H9 (cell line): ENCODE results near the gene POLR2J. TPM values are rescaled to one million over a fixed set of nuclear protein-coding genes. Genes with fewer than 3 reads are reported as not detected.

ENCODE experiments used
- DNase-seq: peaks from one replicate; pipeline ENCODE4 v3.0.0-alpha.2; 2017
- H2AFZ ChIP-seq: one replicate; pipeline ENCODE4 v1.6.1; 2013; ENCODE audit warnings: mild to moderate bottlenecking, low read length, control low read depth, moderate library complexity
- H2AK5ac ChIP-seq: 2 replicates; pipeline ENCODE4 v1.6.1; 2013; ENCODE audit warnings: low read length, control low read depth, mixed read lengths; ENCODE audit not compliant: insufficient read length
- H2BK120ac ChIP-seq: one replicate; pipeline ENCODE4 v1.6.1; 2013; ENCODE audit warnings: low read depth, mild to moderate bottlenecking, low read length, control low read depth, inconsistent platforms; ENCODE audit not compliant: poor library complexity, severe bottlenecking
- H2BK12ac ChIP-seq: 2 replicates; pipeline ENCODE4 v1.6.1; 2013; ENCODE audit warnings: low read length, control low read depth, mixed read lengths, low read depth; ENCODE audit not compliant: insufficient read length
- H2BK15ac ChIP-seq: 2 replicates; pipeline ENCODE4 v1.6.1; 2013; ENCODE audit warnings: low read depth, low read length, control low read depth
- H2BK20ac ChIP-seq: one replicate; pipeline ENCODE4 v1.6.1; 2013; ENCODE audit warnings: low read depth, mild to moderate bottlenecking, low read length, control low read depth, inconsistent platforms; ENCODE audit not compliant: poor library complexity, severe bottlenecking
- H2BK5ac ChIP-seq: 2 replicates; pipeline ENCODE4 v1.6.1; 2013; ENCODE audit warnings: low read length, control low read depth, mixed read lengths; ENCODE audit not compliant: insufficient read length
- H3K14ac ChIP-seq: 2 replicates; pipeline ENCODE4 v1.6.1; 2013; ENCODE audit warnings: low read length, control low read depth; ENCODE audit not compliant: insufficient read depth
- H3K18ac ChIP-seq: 2 replicates; pipeline ENCODE4 v1.6.1; 2013; ENCODE audit warnings: low read depth, mild to moderate bottlenecking, mixed read lengths, low read length, control low read depth; ENCODE audit not compliant: insufficient read length
- H3K23ac ChIP-seq: 2 replicates; pipeline ENCODE4 v1.6.1; 2013; ENCODE audit warnings: low read length, control low read depth, mixed read lengths, low read depth; ENCODE audit not compliant: insufficient read length
- H3K23me2 ChIP-seq: 2 replicates; pipeline ENCODE4 v1.6.1; 2013; ENCODE audit warnings: low read depth, mild to moderate bottlenecking, mixed read lengths, low read length, control low read depth; ENCODE audit not compliant: insufficient read length, poor library complexity, severe bottlenecking
- H3K27ac ChIP-seq: 2 replicates; pipeline ENCODE4 v1.5.1; 2013; ENCODE audit warnings: low read length, control low read depth, mixed read lengths, low read depth; ENCODE audit not compliant: insufficient read length
- H3K27me3 ChIP-seq: 2 replicates; pipeline ENCODE4 v1.6.1; 2013; ENCODE audit warnings: low read length, control low read depth, inconsistent platforms; ENCODE audit not compliant: insufficient read depth
- H3K4ac ChIP-seq: 2 replicates; pipeline ENCODE4 v1.6.1; 2013; ENCODE audit warnings: low read depth, mild to moderate bottlenecking, control low read depth, inconsistent platforms, low read length, moderate library complexity
- H3K4me1 ChIP-seq: 2 replicates; pipeline ENCODE4 v1.6.1; 2013; ENCODE audit warnings: low read length, control low read depth, inconsistent platforms; ENCODE audit not compliant: insufficient read depth
- H3K4me2 ChIP-seq: 2 replicates; pipeline ENCODE4 v1.6.1; 2013; ENCODE audit warnings: low read length, control low read depth, mixed read lengths; ENCODE audit not compliant: insufficient read length, insufficient read depth
- H3K56ac ChIP-seq: 2 replicates; pipeline ENCODE4 v1.6.1; 2013; ENCODE audit warnings: low read depth, mild to moderate bottlenecking, mixed read lengths, low read length, control low read depth; ENCODE audit not compliant: insufficient read length
- H3K79me1 ChIP-seq: 2 replicates; pipeline ENCODE4 v1.6.1; 2013; ENCODE audit warnings: low read depth, mild to moderate bottlenecking, moderate library complexity, low read length, control low read depth, inconsistent platforms; ENCODE audit not compliant: insufficient read depth, poor library complexity, severe bottlenecking
- H3K79me2 ChIP-seq: 2 replicates; pipeline ENCODE4 v1.6.1; 2013; ENCODE audit warnings: low read length, control low read depth, inconsistent platforms; ENCODE audit not compliant: insufficient read depth
- H3K9ac ChIP-seq: 2 replicates; pipeline ENCODE4 v1.6.1; 2013; ENCODE audit warnings: low read length, control low read depth, mixed read lengths; ENCODE audit not compliant: insufficient read length; ENCODE audit errors: extremely low read depth
- H3K9me3 ChIP-seq: one replicate; pipeline ENCODE4 v1.6.1; 2013; ENCODE audit warnings: low read depth, low read length, inconsistent platforms; ENCODE audit not compliant: control insufficient read depth
- H3T11ph ChIP-seq: one replicate; pipeline ENCODE4 v1.6.1; 2013; ENCODE audit warnings: mild to moderate bottlenecking, low read length, control low read depth, inconsistent platforms
- H4K20me1 ChIP-seq: one replicate; pipeline ENCODE4 v1.6.1; 2013; ENCODE audit not compliant: control insufficient read depth, insufficient read length, insufficient read depth
- H4K5ac ChIP-seq: 2 replicates; pipeline ENCODE4 v1.6.1; 2013; ENCODE audit warnings: low read depth, mild to moderate bottlenecking, mixed read lengths, low read length, control low read depth; ENCODE audit not compliant: insufficient read length
- H4K8ac ChIP-seq: replicated peaks from 2 replicates; pipeline ENCODE4 v1.6.1; 2013; ENCODE audit warnings: low read length, control low read depth, mixed read lengths, low read depth; ENCODE audit not compliant: insufficient read length
- H4K91ac ChIP-seq: 2 replicates; pipeline ENCODE4 v1.6.1; 2013; ENCODE audit warnings: low read depth, mild to moderate bottlenecking, moderate library complexity, mixed read lengths, low read length, control low read depth; ENCODE audit not compliant: insufficient read length
- H3K27ac Mint-ChIP-seq, 3 experiments: 2 replicates in 2 of 3; 3 replicates in 1 of 3; pipeline ENCODE4 v1.8.0; 2020 to 2021; ENCODE audit warnings: mixed read lengths in 3 of 3, mild to moderate bottlenecking in 1 of 3, moderate library complexity in 1 of 3
- H3K27me3 Mint-ChIP-seq: 2 replicates; pipeline ENCODE4 v1.8.0; 2021; ENCODE audit warnings: low read depth, mild to moderate bottlenecking, moderate library complexity, mixed read lengths
- H3K36me3 Mint-ChIP-seq, 3 experiments: 2 replicates in 2 of 3; 3 replicates in 1 of 3; pipeline ENCODE4 v1.8.0; 2020 to 2021; ENCODE audit warnings: low read depth in 3 of 3, mixed read lengths in 3 of 3; ENCODE audit not compliant: insufficient read depth in 1 of 3
- H3K4me1 Mint-ChIP-seq, 2 experiments: 2 replicates each; pipeline ENCODE4 v1.8.0; 2020; ENCODE audit warnings: mixed read lengths in 2 of 2
- H3K4me3 Mint-ChIP-seq, 2 experiments: 2 replicates in 1 of 2; 3 replicates in 1 of 2; pipeline ENCODE4 v1.8.0; 2020 to 2021; ENCODE audit warnings: mild to moderate bottlenecking in 2 of 2, mixed read lengths in 2 of 2, moderate library complexity in 1 of 2
- H3K9me3 Mint-ChIP-seq, 2 experiments: 2 replicates in 1 of 2; 3 replicates in 1 of 2; pipeline ENCODE4 v1.8.0; 2020; ENCODE audit warnings: mild to moderate bottlenecking in 2 of 2, mixed read lengths in 2 of 2, moderate library complexity in 1 of 2
- WGBS: extraction: QIAGEN DNeasy Blood & Tissue Kit; methylation state at CpG from one replicate; pipeline ENCODE4 v1.1.7; 2013; ENCODE audit warnings: missing lambda C conversion rate, low lambda C conversion rate, mixed read lengths; ENCODE audit not compliant: insufficient read length; ENCODE audit errors: extremely low coverage; 5-methylcytosine and 5-hydroxymethylcytosine counted together
- total RNA-seq: library from RNA; stranded (reverse); gene quantifications from 2 replicates; pipeline ENCODE4 v1.2.1, GENCODE V29; 2021
- TF ChIP-seq, protein P1 (sequence below): fragments of 200-600 bp; sonication (generic); conservative IDR thresholded peaks from 3 replicates; pipeline ENCODE4 v1.8.0; 2021; ENCODE audit warnings: antibody characterized with exemption, mild to moderate bottlenecking

POLR2J gene
- total RNA-seq, 1 experiment from 2014 or later: 58.5 TPM

DNA sequence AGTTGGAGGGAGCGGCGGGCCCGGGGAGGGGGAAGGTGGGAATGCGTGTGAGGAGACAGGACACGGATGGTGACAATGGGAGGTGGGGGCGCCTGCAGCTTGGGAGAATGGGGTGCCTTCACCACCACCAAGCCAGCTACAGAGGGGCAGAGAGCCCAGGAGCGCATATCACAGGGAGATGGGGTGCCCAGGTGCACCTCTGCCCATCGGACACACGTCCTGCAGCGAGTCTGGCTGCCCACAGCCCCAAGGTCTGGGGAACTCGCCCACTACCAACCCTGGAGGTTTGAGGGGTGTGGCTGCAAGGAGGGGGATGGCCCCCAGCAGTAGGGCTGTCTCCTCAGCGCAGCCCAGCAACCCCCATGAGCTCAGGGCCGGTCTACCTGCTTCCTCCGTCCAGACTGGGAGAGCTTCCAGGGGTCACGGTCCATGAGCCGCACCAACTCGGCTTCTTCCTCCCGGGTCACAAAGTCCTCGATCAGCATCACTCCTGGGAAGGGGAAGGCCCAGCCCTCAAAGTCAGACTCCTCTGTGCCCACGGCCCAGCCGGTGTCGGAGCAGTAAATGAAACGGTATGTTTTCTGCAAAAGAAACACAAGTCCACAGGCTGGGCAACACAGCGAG is 19.4 kb downstream of the POLR2J start:
- no peak overlapping the region for H3K9ac ChIP-seq
- H2BK5ac ChIP-seq: no peak overlapping the region
- H4K5ac ChIP-seq: no peak overlapping the region
- no peaks in the 10 kb centered on the region for H4K20me1 ChIP-seq
- no peak overlapping the region for H2AFZ ChIP-seq
- H2BK15ac ChIP-seq: no peak overlapping the region
- no peaks in the 10 kb centered on the region for H3K9me3 ChIP-seq
- H3K4ac ChIP-seq: no peak overlapping the region
- peaks cover 7 to 50% (median 43%) of the 10 kb centered on the region in 3 experiments; a peak in 6 of 7 replicates for H3K36me3 Mint-ChIP-seq
- H3K23me2 ChIP-seq: peaks cover 5% of the 10 kb centered on the region
- H4K91ac ChIP-seq: no peak overlapping the region
- H2BK12ac ChIP-seq: no peak overlapping the region
- peaks cover under 1% of the 10 kb centered on the region; the same call in 1 of the 2 replicates for H3K27me3 Mint-ChIP-seq
- no peaks in the 10 kb centered on the region for H3K9me3 Mint-ChIP-seq
- no peaks in the 10 kb centered on the region for H3K4me1 ChIP-seq
- no peak for DNase-seq
- H3K14ac ChIP-seq: no peak overlapping the region; the same call in 1 of the 2 replicates
- no peak overlapping the region for H3T11ph ChIP-seq
- H3K27ac ChIP-seq: no peak overlapping the region
- no peak overlapping the region for H2BK120ac ChIP-seq
- H3K4me2 ChIP-seq: no peak overlapping the region
- H3K79me1 ChIP-seq: no peaks in the 10 kb centered on the region
- H3K56ac ChIP-seq: no peak overlapping the region
- TF ChIP-seq, protein P1, sequence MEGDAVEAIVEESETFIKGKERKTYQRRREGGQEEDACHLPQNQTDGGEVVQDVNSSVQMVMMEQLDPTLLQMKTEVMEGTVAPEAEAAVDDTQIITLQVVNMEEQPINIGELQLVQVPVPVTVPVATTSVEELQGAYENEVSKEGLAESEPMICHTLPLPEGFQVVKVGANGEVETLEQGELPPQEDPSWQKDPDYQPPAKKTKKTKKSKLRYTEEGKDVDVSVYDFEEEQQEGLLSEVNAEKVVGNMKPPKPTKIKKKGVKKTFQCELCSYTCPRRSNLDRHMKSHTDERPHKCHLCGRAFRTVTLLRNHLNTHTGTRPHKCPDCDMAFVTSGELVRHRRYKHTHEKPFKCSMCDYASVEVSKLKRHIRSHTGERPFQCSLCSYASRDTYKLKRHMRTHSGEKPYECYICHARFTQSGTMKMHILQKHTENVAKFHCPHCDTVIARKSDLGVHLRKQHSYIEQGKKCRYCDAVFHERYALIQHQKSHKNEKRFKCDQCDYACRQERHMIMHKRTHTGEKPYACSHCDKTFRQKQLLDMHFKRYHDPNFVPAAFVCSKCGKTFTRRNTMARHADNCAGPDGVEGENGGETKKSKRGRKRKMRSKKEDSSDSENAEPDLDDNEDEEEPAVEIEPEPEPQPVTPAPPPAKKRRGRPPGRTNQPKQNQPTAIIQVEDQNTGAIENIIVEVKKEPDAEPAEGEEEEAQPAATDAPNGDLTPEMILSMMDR: no peak
- H3K18ac ChIP-seq: no peak overlapping the region
- H3K79me2 ChIP-seq: no peaks in the 10 kb centered on the region
- no peak overlapping the region for H3K27ac Mint-ChIP-seq
- H2BK20ac ChIP-seq: no peak overlapping the region
- no CpG with 5 or more reads among the region's 24 CpGs for WGBS
- peaks cover 8% of the 10 kb centered on the region in 2 experiments; a peak in 2 of 4 replicates for H3K4me1 Mint-ChIP-seq
- no peak overlapping the region for H2AK5ac ChIP-seq
- H3K27me3 ChIP-seq: no peaks in the 10 kb centered on the region
- H3K23ac ChIP-seq: no peak overlapping the region
- H4K8ac ChIP-seq: no peak overlapping the region
- H3K4me3 Mint-ChIP-seq: no peak overlapping the region
